ENCODE measurements around the gene PTDSS2. TPM values are rescaled to one million over a fixed set of nuclear protein-coding genes. Genes with fewer than 3 reads are reported as not detected.
A peak's percentile ranks its signal among the peaks of the same experiment; 100 is the strongest.

PTDSS2 gene
- total RNA-seq, 1 experiment from 2014 or later = 49.5 TPM

DNA sequence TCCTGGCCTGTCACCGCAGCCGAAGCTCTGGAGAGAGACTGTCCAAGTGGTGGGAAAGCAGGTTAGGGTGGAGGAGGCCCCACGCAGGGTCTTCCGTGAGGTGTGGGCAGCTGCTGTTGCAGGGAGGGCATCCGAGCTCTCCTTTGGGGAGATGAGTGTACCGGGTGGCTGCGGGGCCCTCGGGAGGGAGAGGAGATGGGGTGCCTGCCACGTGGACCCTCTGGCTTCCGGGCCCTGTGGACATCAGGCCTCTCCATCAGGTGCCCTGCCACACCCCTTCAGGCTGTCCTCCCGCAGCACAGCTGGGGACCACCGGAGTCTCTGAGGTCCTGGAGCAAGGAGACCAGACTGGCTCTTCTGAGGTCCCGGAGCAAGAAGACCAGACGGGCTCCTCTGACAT is 1.7 kb downstream of the PTDSS2 start:
- TF ChIP-seq, protein P1, sequence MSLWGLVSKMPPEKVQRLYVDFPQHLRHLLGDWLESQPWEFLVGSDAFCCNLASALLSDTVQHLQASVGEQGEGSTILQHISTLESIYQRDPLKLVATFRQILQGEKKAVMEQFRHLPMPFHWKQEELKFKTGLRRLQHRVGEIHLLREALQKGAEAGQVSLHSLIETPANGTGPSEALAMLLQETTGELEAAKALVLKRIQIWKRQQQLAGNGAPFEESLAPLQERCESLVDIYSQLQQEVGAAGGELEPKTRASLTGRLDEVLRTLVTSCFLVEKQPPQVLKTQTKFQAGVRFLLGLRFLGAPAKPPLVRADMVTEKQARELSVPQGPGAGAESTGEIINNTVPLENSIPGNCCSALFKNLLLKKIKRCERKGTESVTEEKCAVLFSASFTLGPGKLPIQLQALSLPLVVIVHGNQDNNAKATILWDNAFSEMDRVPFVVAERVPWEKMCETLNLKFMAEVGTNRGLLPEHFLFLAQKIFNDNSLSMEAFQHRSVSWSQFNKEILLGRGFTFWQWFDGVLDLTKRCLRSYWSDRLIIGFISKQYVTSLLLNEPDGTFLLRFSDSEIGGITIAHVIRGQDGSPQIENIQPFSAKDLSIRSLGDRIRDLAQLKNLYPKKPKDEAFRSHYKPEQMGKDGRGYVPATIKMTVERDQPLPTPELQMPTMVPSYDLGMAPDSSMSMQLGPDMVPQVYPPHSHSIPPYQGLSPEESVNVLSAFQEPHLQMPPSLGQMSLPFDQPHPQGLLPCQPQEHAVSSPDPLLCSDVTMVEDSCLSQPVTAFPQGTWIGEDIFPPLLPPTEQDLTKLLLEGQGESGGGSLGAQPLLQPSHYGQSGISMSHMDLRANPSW (CRISPR knock-in tag; conservative IDR thresholded peaks at IDR 0.05; ENCODE audit: low read depth) = no peak
- TF ChIP-seq ZNF423 (CRISPR knock-in tag; IDR thresholded peaks at IDR 0.05) = no peak
- TF ChIP-seq SMAD4 (CRISPR knock-in tag; IDR thresholded peaks at IDR 0.05) = no peak
- no peak for TF ChIP-seq PRRX2 (CRISPR knock-in tag; IDR thresholded peaks at IDR 0.05)
- TF ChIP-seq, protein P2, sequence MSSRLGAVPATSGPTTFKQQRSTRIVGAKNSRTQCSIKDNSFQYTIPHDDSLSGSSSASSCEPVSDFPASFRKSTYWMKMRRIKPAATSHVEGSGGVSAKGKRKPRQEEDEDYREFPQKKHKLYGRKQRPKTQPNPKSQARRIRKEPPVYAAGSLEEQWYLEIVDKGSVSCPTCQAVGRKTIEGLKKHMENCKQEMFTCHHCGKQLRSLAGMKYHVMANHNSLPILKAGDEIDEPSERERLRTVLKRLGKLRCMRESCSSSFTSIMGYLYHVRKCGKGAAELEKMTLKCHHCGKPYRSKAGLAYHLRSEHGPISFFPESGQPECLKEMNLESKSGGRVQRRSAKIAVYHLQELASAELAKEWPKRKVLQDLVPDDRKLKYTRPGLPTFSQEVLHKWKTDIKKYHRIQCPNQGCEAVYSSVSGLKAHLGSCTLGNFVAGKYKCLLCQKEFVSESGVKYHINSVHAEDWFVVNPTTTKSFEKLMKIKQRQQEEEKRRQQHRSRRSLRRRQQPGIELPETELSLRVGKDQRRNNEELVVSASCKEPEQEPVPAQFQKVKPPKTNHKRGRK (CRISPR knock-in tag; IDR thresholded peaks at IDR 0.05; ENCODE audit: borderline replicate concordance) = no peak
- TF ChIP-seq, protein P3, sequence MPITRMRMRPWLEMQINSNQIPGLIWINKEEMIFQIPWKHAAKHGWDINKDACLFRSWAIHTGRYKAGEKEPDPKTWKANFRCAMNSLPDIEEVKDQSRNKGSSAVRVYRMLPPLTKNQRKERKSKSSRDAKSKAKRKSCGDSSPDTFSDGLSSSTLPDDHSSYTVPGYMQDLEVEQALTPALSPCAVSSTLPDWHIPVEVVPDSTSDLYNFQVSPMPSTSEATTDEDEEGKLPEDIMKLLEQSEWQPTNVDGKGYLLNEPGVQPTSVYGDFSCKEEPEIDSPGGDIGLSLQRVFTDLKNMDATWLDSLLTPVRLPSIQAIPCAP (CRISPR knock-in tag; IDR thresholded peaks at IDR 0.05) = no peak
- TF ChIP-seq, protein P4, sequence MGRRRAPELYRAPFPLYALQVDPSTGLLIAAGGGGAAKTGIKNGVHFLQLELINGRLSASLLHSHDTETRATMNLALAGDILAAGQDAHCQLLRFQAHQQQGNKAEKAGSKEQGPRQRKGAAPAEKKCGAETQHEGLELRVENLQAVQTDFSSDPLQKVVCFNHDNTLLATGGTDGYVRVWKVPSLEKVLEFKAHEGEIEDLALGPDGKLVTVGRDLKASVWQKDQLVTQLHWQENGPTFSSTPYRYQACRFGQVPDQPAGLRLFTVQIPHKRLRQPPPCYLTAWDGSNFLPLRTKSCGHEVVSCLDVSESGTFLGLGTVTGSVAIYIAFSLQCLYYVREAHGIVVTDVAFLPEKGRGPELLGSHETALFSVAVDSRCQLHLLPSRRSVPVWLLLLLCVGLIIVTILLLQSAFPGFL (CRISPR knock-in tag; IDR thresholded peaks at IDR 0.05; ENCODE audit: borderline replicate concordance) = no peak
- TF ChIP-seq GABPB1 (CRISPR knock-in tag; IDR thresholded peaks at IDR 0.05) = no peak
- TF ChIP-seq, protein P5, sequence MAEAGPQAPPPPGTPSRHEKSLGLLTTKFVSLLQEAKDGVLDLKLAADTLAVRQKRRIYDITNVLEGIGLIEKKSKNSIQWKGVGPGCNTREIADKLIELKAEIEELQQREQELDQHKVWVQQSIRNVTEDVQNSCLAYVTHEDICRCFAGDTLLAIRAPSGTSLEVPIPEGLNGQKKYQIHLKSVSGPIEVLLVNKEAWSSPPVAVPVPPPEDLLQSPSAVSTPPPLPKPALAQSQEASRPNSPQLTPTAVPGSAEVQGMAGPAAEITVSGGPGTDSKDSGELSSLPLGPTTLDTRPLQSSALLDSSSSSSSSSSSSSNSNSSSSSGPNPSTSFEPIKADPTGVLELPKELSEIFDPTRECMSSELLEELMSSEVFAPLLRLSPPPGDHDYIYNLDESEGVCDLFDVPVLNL (CRISPR knock-in tag; IDR thresholded peaks at IDR 0.05; ENCODE audit: borderline replicate concordance, low read depth) = no peak
- TF ChIP-seq TEAD4 (CRISPR knock-in tag; IDR thresholded peaks at IDR 0.05) = no peak
- TF ChIP-seq, protein P6, sequence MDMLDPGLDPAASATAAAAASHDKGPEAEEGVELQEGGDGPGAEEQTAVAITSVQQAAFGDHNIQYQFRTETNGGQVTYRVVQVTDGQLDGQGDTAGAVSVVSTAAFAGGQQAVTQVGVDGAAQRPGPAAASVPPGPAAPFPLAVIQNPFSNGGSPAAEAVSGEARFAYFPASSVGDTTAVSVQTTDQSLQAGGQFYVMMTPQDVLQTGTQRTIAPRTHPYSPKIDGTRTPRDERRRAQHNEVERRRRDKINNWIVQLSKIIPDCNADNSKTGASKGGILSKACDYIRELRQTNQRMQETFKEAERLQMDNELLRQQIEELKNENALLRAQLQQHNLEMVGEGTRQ (CRISPR knock-in tag; IDR thresholded peaks at IDR 0.05) = no peak
- Mint-ChIP-seq H3K36me3 (peaks cover 19% of the 10 kb centered on the region; the same call in 1 of the 2 replicates), H3K9me3 (no peaks in the 10 kb centered on the region), H3K4me3 (peak overlapping the region; percentile 99), H3K27me3 (ENCODE audit: low read depth) (peaks cover 2% of the 10 kb centered on the region; the same call in 1 of the 2 replicates), H3K27ac (peak overlapping the region; percentile 86), H3K4me1 (peaks cover 34% of the 10 kb centered on the region)
- DNase-seq (ENCODE audit: low spot score) = no peak
- no peak for ATAC-seq
- CTCF ChIA-PET = interaction anchor here (2.1 to 5.9 kb wide), 2 partner anchors 12 to 45 kb away, joined by 8 to 71 read pairs; no protein-coding TSS in a partner anchor
- POLR2A ChIA-PET = no interaction called here

DNA sequence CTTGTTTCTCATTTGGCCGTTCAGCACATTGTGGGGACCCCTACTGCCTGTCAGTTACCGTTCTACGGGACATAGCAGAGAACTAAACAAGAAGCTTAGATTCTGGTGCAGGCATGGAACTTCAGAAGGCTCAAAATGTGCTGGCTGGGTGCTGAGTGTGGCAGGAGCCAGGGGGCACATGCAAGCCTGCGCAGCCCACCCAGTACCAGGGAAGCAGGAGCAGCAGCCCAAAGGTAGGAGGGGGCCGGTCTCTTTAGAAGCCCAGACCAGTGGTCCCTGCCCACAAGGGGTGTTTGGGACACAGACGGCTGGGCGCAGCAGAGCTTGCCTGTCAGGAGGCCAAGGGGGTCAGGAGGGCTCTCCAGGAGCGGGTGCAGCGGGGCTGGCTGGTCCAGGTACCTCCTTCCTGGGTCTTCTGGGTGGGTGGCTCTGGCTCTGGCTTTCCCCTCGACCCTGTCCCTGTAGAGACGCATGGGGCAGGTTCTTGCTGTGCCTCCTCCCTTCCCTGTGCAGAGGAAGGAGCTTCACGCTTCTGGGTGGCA is 2.2 kb downstream of the PTDSS2 start:
- DNase-seq (ENCODE audit: low spot score) = no peak
- POLR2A ChIA-PET = no interaction called here
- H3K9me3 Mint-ChIP-seq = no peaks in the 10 kb centered on the region
- no peaks in the 10 kb centered on the region for H3K27me3 Mint-ChIP-seq (ENCODE audit: low read depth)
- CTCF ChIA-PET = interaction anchor here (5.9 kb wide), 1 partner anchor 46 kb away, joined by 71 read pairs; no protein-coding TSS in a partner anchor
- no peak overlapping the region for H3K27ac Mint-ChIP-seq
- peaks cover 19% of the 10 kb centered on the region; the same call in 1 of the 2 replicates for H3K36me3 Mint-ChIP-seq
- H3K4me1 Mint-ChIP-seq = peaks cover 39% of the 10 kb centered on the region
- no peak for ATAC-seq
- H3K4me3 Mint-ChIP-seq = peak overlapping the region; percentile 99; the same call in 1 of the 2 replicates
- TF ChIP-seq ZBTB21 (CRISPR knock-in tag; IDR thresholded peaks at IDR 0.05; ENCODE audit: borderline replicate concordance) = no peak
- TF ChIP-seq, protein P7, sequence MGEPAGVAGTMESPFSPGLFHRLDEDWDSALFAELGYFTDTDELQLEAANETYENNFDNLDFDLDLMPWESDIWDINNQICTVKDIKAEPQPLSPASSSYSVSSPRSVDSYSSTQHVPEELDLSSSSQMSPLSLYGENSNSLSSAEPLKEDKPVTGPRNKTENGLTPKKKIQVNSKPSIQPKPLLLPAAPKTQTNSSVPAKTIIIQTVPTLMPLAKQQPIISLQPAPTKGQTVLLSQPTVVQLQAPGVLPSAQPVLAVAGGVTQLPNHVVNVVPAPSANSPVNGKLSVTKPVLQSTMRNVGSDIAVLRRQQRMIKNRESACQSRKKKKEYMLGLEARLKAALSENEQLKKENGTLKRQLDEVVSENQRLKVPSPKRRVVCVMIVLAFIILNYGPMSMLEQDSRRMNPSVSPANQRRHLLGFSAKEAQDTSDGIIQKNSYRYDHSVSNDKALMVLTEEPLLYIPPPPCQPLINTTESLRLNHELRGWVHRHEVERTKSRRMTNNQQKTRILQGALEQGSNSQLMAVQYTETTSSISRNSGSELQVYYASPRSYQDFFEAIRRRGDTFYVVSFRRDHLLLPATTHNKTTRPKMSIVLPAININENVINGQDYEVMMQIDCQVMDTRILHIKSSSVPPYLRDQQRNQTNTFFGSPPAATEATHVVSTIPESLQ (CRISPR knock-in tag; IDR thresholded peaks at IDR 0.05) = no peak
- TF ChIP-seq, protein P6 (CRISPR knock-in tag; IDR thresholded peaks at IDR 0.05) = no peak
- no peak for TF ChIP-seq CBFB (CRISPR knock-in tag; IDR thresholded peaks at IDR 0.05; ENCODE audit: low read depth)
- no peak for TF ChIP-seq TCF7 (CRISPR knock-in tag; IDR thresholded peaks at IDR 0.05; ENCODE audit: low read depth)
- TF ChIP-seq, protein P8, sequence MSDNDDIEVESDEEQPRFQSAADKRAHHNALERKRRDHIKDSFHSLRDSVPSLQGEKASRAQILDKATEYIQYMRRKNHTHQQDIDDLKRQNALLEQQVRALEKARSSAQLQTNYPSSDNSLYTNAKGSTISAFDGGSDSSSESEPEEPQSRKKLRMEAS (CRISPR knock-in tag; IDR thresholded peaks at IDR 0.05) = no peak
- TF ChIP-seq, protein P9, sequence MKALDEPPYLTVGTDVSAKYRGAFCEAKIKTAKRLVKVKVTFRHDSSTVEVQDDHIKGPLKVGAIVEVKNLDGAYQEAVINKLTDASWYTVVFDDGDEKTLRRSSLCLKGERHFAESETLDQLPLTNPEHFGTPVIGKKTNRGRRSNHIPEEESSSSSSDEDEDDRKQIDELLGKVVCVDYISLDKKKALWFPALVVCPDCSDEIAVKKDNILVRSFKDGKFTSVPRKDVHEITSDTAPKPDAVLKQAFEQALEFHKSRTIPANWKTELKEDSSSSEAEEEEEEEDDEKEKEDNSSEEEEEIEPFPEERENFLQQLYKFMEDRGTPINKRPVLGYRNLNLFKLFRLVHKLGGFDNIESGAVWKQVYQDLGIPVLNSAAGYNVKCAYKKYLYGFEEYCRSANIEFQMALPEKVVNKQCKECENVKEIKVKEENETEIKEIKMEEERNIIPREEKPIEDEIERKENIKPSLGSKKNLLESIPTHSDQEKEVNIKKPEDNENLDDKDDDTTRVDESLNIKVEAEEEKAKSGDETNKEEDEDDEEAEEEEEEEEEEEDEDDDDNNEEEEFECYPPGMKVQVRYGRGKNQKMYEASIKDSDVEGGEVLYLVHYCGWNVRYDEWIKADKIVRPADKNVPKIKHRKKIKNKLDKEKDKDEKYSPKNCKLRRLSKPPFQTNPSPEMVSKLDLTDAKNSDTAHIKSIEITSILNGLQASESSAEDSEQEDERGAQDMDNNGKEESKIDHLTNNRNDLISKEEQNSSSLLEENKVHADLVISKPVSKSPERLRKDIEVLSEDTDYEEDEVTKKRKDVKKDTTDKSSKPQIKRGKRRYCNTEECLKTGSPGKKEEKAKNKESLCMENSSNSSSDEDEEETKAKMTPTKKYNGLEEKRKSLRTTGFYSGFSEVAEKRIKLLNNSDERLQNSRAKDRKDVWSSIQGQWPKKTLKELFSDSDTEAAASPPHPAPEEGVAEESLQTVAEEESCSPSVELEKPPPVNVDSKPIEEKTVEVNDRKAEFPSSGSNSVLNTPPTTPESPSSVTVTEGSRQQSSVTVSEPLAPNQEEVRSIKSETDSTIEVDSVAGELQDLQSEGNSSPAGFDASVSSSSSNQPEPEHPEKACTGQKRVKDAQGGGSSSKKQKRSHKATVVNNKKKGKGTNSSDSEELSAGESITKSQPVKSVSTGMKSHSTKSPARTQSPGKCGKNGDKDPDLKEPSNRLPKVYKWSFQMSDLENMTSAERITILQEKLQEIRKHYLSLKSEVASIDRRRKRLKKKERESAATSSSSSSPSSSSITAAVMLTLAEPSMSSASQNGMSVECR (CRISPR knock-in tag; IDR thresholded peaks at IDR 0.05; ENCODE audit: borderline replicate concordance) = no peak
